H1 (cell line): ENCODE measurements around the gene AGPAT4. TPM values are rescaled to one million over a fixed set of nuclear protein-coding genes. Genes with fewer than 3 reads are reported as not detected.

Experiments used
- CTCF ChIA-PET: fragments of 300-600 bp; sonication (Branson Sonifier 250); formaldehyde crosslinking; loops from one replicate; lab custom pipeline; 2021; ENCODE audit not compliant: partially characterized antibody; lab: Charles Lee
- POLR2A ChIA-PET: fragments of 300-600 bp; sonication (Branson Sonifier 250); formaldehyde crosslinking; loops from one replicate; lab custom pipeline; 2021; ENCODE audit warnings: inconsistent platforms; ENCODE audit not compliant: partially characterized antibody; lab: Charles Lee
- DNase-seq, 2 experiments: peaks; one replicate each; pipeline versions ENCODE4 v3.0.0 to v3.0.0-alpha.2; 2010 to 2022; ENCODE audit warnings: low spot score in 2 of 2, low read depth in 1 of 2, mixed read lengths in 1 of 2
- FAIRE-seq: peaks from 2 replicates; lab custom pipeline; 2011; peaks lifted over from hg19 to GRCh38; lab: Jason Lieb, UNC
- H2AFZ ChIP-seq: 2 replicates; pipeline ENCODE4 v1.8.1; 2012; ENCODE audit warnings: low read length, inconsistent platforms
- H2AK5ac ChIP-seq: 2 replicates; pipeline ENCODE4 v1.6.1; 2013; ENCODE audit warnings: low read depth, low read length
- H2BK120ac ChIP-seq: replicated peaks from 2 replicates; pipeline ENCODE3; 2013; ENCODE audit warnings: low read depth, low read length, inconsistent platforms
- H2BK12ac ChIP-seq: 2 replicates; pipeline ENCODE4 v1.6.1; 2013; ENCODE audit warnings: low read depth, low read length
- H2BK15ac ChIP-seq: 2 replicates; pipeline ENCODE4 v1.6.1; 2013; ENCODE audit warnings: low read length
- H2BK20ac ChIP-seq: 2 replicates; pipeline ENCODE4 v1.6.1; 2013; ENCODE audit warnings: low read length
- H2BK5ac ChIP-seq: 2 replicates; pipeline ENCODE4 v1.6.1; 2013; ENCODE audit warnings: low read depth, low read length
- H3K14ac ChIP-seq: 2 replicates; pipeline ENCODE4 v1.6.1; 2013; ENCODE audit warnings: inconsistent platforms; ENCODE audit not compliant: insufficient read length
- H3K18ac ChIP-seq: 2 replicates; pipeline ENCODE4 v1.6.1; 2013; ENCODE audit warnings: low read length; ENCODE audit errors: extremely low read depth
- H3K23ac ChIP-seq: 2 replicates; pipeline ENCODE4 v1.6.1; 2013; ENCODE audit warnings: inconsistent platforms; ENCODE audit not compliant: insufficient read length
- H3K23me2 ChIP-seq: 2 replicates; pipeline ENCODE4 v1.6.1; 2013; ENCODE audit warnings: low read depth, low read length
- H3K27ac ChIP-seq: 2 replicates; pipeline ENCODE4 v1.6.1; 2011; ENCODE audit warnings: low read depth, low read length, inconsistent platforms
- H3K27me3 ChIP-seq, 4 experiments: replicated peaks in 1 of 4; 1 replicate in 1 of 4; 2 replicates in 3 of 4; pipeline versions ENCODE4 v1.6.1 to v1.8.1; 2011 to 2013; ENCODE audit warnings: low read length in 3 of 4, mild to moderate bottlenecking in 3 of 4, inconsistent platforms in 2 of 4, mixed read lengths in 2 of 4, moderate library complexity in 1 of 4; ENCODE audit not compliant: control insufficient read depth in 3 of 4, insufficient read depth in 3 of 4; ENCODE audit errors: extremely low read depth in 1 of 4
- H3K36me3 ChIP-seq, 4 experiments: 2 replicates each; pipeline versions ENCODE4 v1.6.1 to v1.8.1; 2011 to 2013; ENCODE audit warnings: mild to moderate bottlenecking in 4 of 4, low read length in 3 of 4, moderate library complexity in 2 of 4, control low read depth in 1 of 4, inconsistent platforms in 1 of 4; ENCODE audit not compliant: insufficient read depth in 4 of 4, control insufficient read depth in 2 of 4
- H3K4ac ChIP-seq: replicated peaks from 2 replicates; pipeline ENCODE3; 2013; ENCODE audit warnings: low read length, low read depth, mixed read lengths, inconsistent platforms; ENCODE audit not compliant: insufficient read length
- H3K4me1 ChIP-seq, 4 experiments: replicated peaks in 1 of 4; 1 replicate in 1 of 4; 2 replicates in 3 of 4; pipeline versions ENCODE4 v1.6.1 to v1.8.1; 2011 to 2013; ENCODE audit warnings: low read length in 3 of 4, inconsistent platforms in 2 of 4, mixed read lengths in 1 of 4; ENCODE audit not compliant: insufficient read depth in 4 of 4, control insufficient read depth in 3 of 4
- H3K4me2 ChIP-seq, 2 experiments: 2 replicates each; pipeline versions ENCODE4 v1.6.1 to v1.8.1; 2011 to 2013; ENCODE audit warnings: low read depth in 2 of 2, low read length in 2 of 2, control low read depth in 1 of 2, inconsistent platforms in 1 of 2, mild to moderate bottlenecking in 1 of 2; ENCODE audit not compliant: insufficient read depth in 1 of 2
- H3K4me3 ChIP-seq, 4 experiments: fragments of 200-600, 300-600 bp in 1 of 4; sonication (generic), shearing (Covaris generic), sonication (Bioruptor Twin) in 1 of 4; 2 replicates each; pipeline versions ENCODE4 v1.5.1 to v1.8.1; 2011 to 2016; ENCODE audit warnings: low read length in 4 of 4, low read depth in 3 of 4, control low read depth in 2 of 4, inconsistent platforms in 2 of 4, mild to moderate bottlenecking in 2 of 4, mixed read lengths in 1 of 4, moderate library complexity in 1 of 4; ENCODE audit not compliant: insufficient read depth in 2 of 4; ENCODE audit errors: extremely low read depth in 1 of 4
- H3K56ac ChIP-seq: replicated peaks from 2 replicates; pipeline ENCODE3; 2013; ENCODE audit warnings: low read depth, mild to moderate bottlenecking, mixed read lengths, low read length, inconsistent platforms; ENCODE audit not compliant: insufficient read length
- H3K79me1 ChIP-seq: 2 replicates; pipeline ENCODE4 v1.6.1; 2013; ENCODE audit warnings: low read depth, low read length, control low read depth
- H3K79me2 ChIP-seq, 2 experiments: 2 replicates each; pipeline versions ENCODE4 v1.6.1 to v1.8.1; 2012 to 2013; ENCODE audit warnings: low read length in 2 of 2, mild to moderate bottlenecking in 2 of 2, inconsistent platforms in 1 of 2; ENCODE audit not compliant: insufficient read depth in 2 of 2, control insufficient read depth in 1 of 2
- H3K9ac ChIP-seq, 4 experiments: replicated peaks in 1 of 4; 1 replicate in 1 of 4; 2 replicates in 3 of 4; pipeline versions ENCODE4 v1.6.1 to v1.8.1; 2011 to 2013; ENCODE audit warnings: low read depth in 3 of 4, low read length in 3 of 4, control low read depth in 2 of 4, mild to moderate bottlenecking in 2 of 4, moderate library complexity in 2 of 4, inconsistent platforms in 1 of 4; ENCODE audit errors: extremely low read depth in 1 of 4
- H3K9me3 ChIP-seq, 2 experiments: 2 replicates each; pipeline versions ENCODE4 v1.6.1 to v1.8.1; 2012 to 2013; ENCODE audit warnings: mild to moderate bottlenecking in 2 of 2, moderate library complexity in 2 of 2, control low read depth in 1 of 2, inconsistent platforms in 1 of 2, low read depth in 1 of 2, low read length in 1 of 2, mixed read lengths in 1 of 2; ENCODE audit not compliant: insufficient read depth in 2 of 2
- H4K20me1 ChIP-seq, 2 experiments: replicated peaks in 1 of 2; 2 replicates each; pipeline versions ENCODE3 to v1.8.1; 2011 to 2013; ENCODE audit warnings: inconsistent platforms in 2 of 2, low read length in 2 of 2, mild to moderate bottlenecking in 1 of 2; ENCODE audit not compliant: insufficient read depth in 2 of 2, control insufficient read depth in 1 of 2
- H4K5ac ChIP-seq: 2 replicates; pipeline ENCODE4 v1.6.1; 2013; ENCODE audit warnings: low read length, low read depth, mixed read lengths, inconsistent platforms; ENCODE audit not compliant: insufficient read length
- H4K8ac ChIP-seq: 2 replicates; pipeline ENCODE4 v1.8.0; 2013; ENCODE audit warnings: mild to moderate bottlenecking, moderate library complexity, low read length, inconsistent platforms; ENCODE audit not compliant: insufficient read depth; ENCODE audit errors: extremely low read depth
- H4K91ac ChIP-seq: replicated peaks from 2 replicates; pipeline ENCODE3; 2013; ENCODE audit warnings: low read length, mixed read lengths, inconsistent platforms; ENCODE audit not compliant: insufficient read length
- NANOG ChIP-seq: IDR thresholded peaks from 2 replicates; pipeline ENCODE4 v1.6.1; 2011; ENCODE audit warnings: low read length, low read depth, mild to moderate bottlenecking, inconsistent platforms; ENCODE audit not compliant: insufficient read depth, poor library complexity, severe bottlenecking
- WGBS, 2 experiments: shearing (Covaris generic) in 1 of 2; methylation state at CpG; one replicate each; pipeline versions ENCODE4 v1.1.6 to v1.1.7; 2013 to 2015; ENCODE audit warnings: low lambda C conversion rate in 2 of 2, mixed read lengths in 2 of 2, inconsistent platforms in 1 of 2, low coverage in 1 of 2, missing lambda C conversion rate in 1 of 2; ENCODE audit not compliant: insufficient replicate concordance in 2 of 2, insufficient coverage in 1 of 2, insufficient read length in 1 of 2; ENCODE audit errors: extremely low coverage in 1 of 2, missing lambda C conversion rate in 1 of 2; 5-methylcytosine and 5-hydroxymethylcytosine counted together
- polyA plus RNA-seq, 7 experiments: library from polyadenylated mRNA; depleted of rRNA in 3 of 7; stranded (reverse) in 5 of 7; unstranded in 2 of 7; fragments of >200 nt in 5 of 7; fragments of 200-250 nt in 2 of 7; gene quantifications; 1 replicate in 5 of 7; 2 replicates in 1 of 7; 4 replicates in 1 of 7; pipeline versions ENCODE4 v1.2.1 to v1.2.3, GENCODE V29; 2011 to 2013; ENCODE audit warnings: missing spikeins in 2 of 7, mixed read lengths in 2 of 7
- total RNA-seq: library from RNA; stranded (reverse); fragmentation: NEBNext Ultra II Directional; extraction: Animal tissue kit (Norgen Biotek cat#: 25700); gene quantifications from 2 replicates; pipeline ENCODE4 v1.2.1, GENCODE V29; 2021

Gene AGPAT4
- total and polyA plus RNA-seq, 2 of the 8 experiments (the other 6 are each of a cell fraction or from before 2014, with no cell fraction given) = 13.5 to 23.8 TPM

DNA sequence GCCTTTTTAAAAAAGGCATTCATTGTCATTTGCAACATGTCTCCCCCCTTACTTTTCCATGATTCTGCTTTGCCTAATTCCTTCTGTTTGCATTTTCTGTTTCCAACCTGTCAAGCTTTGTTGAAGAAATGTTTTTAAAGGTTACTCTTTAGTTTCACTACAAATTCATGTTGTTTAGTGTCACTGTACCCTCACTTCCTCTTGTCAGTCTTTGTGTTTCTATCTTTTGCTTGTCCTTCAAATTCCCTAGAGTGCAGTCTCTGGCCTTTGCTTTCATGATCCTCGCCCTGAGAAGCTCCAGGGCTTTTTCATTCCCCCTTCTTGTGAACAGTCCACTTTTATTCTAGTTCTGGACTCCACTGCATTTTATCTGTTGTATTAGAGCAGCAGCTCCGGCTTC lies 191.6 kb downstream of the AGPAT4 start:
- Histone ChIP-seq H2BK15ac (no peak overlapping the region), H2BK5ac (no peak overlapping the region), H3K14ac (no peak overlapping the region), H3K4ac (no peak overlapping the region), H3K4me3 (no peak overlapping the region), H3K23me2 (no peaks in the 10 kb centered on the region), H2AFZ (no peak overlapping the region), H4K20me1 (peaks cover 1 to 3% of the 10 kb centered on the region in 2 experiments), H4K5ac (no peak overlapping the region), H2BK120ac (no peak overlapping the region), H3K36me3 (peaks cover 5 to 55% (median 31%) of the 10 kb centered on the region in 4 experiments), H3K9me3 (no peaks in the 10 kb centered on the region), H3K27me3 (no peaks in the 10 kb centered on the region), H3K4me2 (no peak overlapping the region), H2BK12ac (no peak overlapping the region), H3K4me1 (no peaks in the 10 kb centered on the region), H3K18ac (no peak overlapping the region), H3K79me1 (no peaks in the 10 kb centered on the region), H2BK20ac (no peak overlapping the region), H3K79me2 (no peaks in the 10 kb centered on the region), H3K23ac (no peak overlapping the region), H3K9ac (no peak overlapping the region), H4K8ac (no peak overlapping the region), H3K27ac (no peak overlapping the region), H2AK5ac (no peak overlapping the region), H3K56ac (no peak overlapping the region), H4K91ac (no peak overlapping the region)
- DNase-seq (no peak), FAIRE-seq (no peak)
- ChIA-PET POLR2A (no interaction called here), CTCF (interaction anchor here (1.0 to 1.2 kb wide), 2 partner anchors 11 to 349 kb away, joined by 3 to 4 read pairs; no protein-coding TSS in a partner anchor)
- 86% methylated on average over 2 of the region's 2 CpGs; no CpG with 5 or more reads in 1 of the 2 experiments for WGBS, 2 experiments
- TF ChIP-seq NANOG = no peak
